Mesothelial cell of epicardium (in vitro differentiated cells): Measurements from ENCODE around the gene SKIDA1. TPM values are rescaled to one million over a fixed set of nuclear protein-coding genes. Genes with fewer than 3 reads are reported as not detected.

Experiments
- DNase-seq, 2 experiments: peaks; one replicate each; pipeline ENCODE4 v3.0.0; 2021; ENCODE audit warnings: low spot score in 2 of 2; ENCODE audit not compliant: unreplicated experiment in 2 of 2
- H3K27ac Mint-ChIP-seq: 2 replicates; pipeline ENCODE4 v1.8.0; 2021; ENCODE audit warnings: mixed read lengths
- H3K27me3 Mint-ChIP-seq: 2 replicates; pipeline ENCODE4 v1.8.0; 2021; ENCODE audit warnings: low read depth, mixed read lengths
- H3K36me3 Mint-ChIP-seq: 2 replicates; pipeline ENCODE4 v1.8.0; 2021; ENCODE audit warnings: mixed read lengths
- H3K4me1 Mint-ChIP-seq: 2 replicates; pipeline ENCODE4 v1.8.0; 2021; ENCODE audit warnings: mixed read lengths
- H3K4me3 Mint-ChIP-seq: 2 replicates; pipeline ENCODE4 v1.8.0; 2021; ENCODE audit warnings: mild to moderate bottlenecking, moderate library complexity, mixed read lengths
- H3K9me3 Mint-ChIP-seq: 2 replicates; pipeline ENCODE4 v1.8.0; 2021; ENCODE audit warnings: mixed read lengths
- total RNA-seq: library from RNA; stranded (reverse); gene quantifications from 3 replicates; pipeline ENCODE4 v1.2.1, GENCODE V29; 2021
- TF ChIP-seq, protein P1 (sequence below): fragments of 200-600 bp; sonication (generic); IDR thresholded peaks from one replicate; pipeline ENCODE4 v1.5.0; 2021; ENCODE audit warnings: antibody characterized with exemption; ENCODE audit not compliant: unreplicated experiment

Gene SKIDA1
- total RNA-seq, 1 donor from 2014 or later: 9.7 TPM

DNA sequence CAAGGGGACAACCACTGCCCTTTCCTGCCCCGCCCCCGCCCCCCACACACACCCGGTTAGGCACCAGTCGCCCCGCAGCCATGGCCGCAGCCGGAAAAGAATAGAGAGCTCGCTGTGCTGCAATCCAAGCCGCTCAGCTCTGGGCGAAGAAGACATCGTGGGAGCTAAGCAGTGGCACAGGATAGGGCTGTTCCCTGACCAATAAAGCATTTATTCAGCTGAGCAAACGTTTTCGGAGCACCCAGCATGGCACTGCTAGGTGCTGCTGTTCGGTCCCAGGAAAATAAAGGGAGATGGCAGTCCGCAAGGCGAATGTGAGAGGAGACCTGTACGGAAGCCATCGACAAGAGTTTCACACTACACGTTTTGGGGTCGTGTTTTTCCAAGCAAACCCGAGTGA lies 18.3 kb downstream of the SKIDA1 start:
- Mint-ChIP-seq H3K4me3 (no peak overlapping the region), H3K4me1 (peaks cover 54% of the 10 kb centered on the region), H3K27me3 (no peaks in the 10 kb centered on the region), H3K9me3 (no peaks in the 10 kb centered on the region), H3K36me3 (no peaks in the 10 kb centered on the region), H3K27ac (peak overlapping the region; percentile 84)
- TF ChIP-seq, protein P1, sequence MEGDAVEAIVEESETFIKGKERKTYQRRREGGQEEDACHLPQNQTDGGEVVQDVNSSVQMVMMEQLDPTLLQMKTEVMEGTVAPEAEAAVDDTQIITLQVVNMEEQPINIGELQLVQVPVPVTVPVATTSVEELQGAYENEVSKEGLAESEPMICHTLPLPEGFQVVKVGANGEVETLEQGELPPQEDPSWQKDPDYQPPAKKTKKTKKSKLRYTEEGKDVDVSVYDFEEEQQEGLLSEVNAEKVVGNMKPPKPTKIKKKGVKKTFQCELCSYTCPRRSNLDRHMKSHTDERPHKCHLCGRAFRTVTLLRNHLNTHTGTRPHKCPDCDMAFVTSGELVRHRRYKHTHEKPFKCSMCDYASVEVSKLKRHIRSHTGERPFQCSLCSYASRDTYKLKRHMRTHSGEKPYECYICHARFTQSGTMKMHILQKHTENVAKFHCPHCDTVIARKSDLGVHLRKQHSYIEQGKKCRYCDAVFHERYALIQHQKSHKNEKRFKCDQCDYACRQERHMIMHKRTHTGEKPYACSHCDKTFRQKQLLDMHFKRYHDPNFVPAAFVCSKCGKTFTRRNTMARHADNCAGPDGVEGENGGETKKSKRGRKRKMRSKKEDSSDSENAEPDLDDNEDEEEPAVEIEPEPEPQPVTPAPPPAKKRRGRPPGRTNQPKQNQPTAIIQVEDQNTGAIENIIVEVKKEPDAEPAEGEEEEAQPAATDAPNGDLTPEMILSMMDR: no peak
- no peak for DNase-seq

DNA sequence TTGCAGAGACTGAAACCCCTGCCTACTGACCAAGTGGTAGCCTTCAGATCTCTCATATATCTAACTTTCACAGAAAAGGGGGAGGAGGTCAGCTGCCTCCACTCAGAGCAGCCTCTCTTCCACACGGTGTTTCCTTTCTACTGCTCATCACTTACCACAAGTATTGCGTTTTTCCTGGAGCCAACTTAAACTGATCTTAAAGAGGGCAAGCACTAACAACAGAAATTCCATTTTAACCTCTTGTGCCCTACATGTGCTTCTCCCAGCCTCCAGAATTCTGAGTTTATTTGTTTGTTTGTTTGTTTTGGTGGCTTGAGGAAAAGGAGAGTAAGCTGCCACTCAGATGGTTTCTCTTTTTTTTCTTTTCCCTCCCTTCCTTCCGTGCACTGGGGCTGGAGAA lies 19.1 kb downstream of the SKIDA1 start:
- DNase-seq: no peak
- H3K27ac Mint-ChIP-seq: no peak overlapping the region
- H3K4me1 Mint-ChIP-seq: peaks cover 53% of the 10 kb centered on the region
- no peaks in the 10 kb centered on the region for H3K36me3 Mint-ChIP-seq
- no peaks in the 10 kb centered on the region for H3K9me3 Mint-ChIP-seq
- no peaks in the 10 kb centered on the region for H3K27me3 Mint-ChIP-seq
- TF ChIP-seq, protein P1: no peak
- no peak overlapping the region for H3K4me3 Mint-ChIP-seq

DNA sequence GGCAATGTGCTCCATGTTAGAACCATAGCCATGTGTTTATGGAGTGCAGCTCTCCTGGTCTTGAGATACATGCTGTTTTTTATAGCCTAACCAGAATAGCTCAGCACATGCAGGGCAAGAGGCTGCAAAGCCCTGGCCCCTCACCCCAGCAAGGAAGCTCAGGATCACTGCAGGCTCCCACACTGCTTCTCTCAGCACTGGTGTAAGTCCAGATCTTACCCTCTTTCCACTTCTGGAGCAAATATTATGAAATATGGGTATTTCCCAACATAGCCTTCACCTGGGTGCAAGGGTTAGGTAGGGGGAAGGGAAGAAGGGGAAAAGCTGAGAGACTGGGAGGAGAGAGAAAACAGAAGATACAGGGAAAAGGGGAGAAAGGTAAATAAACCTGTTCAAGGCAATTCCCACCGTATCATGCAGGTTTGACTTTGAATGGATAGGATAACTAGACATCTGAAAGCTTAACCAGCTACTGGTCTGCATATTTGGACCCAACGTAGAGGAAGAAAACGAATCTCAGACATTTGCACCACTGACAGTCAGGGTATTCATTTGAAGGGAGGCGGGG lies 19.7 kb downstream of the SKIDA1 start:
- peaks cover 54% of the 10 kb centered on the region for H3K4me1 Mint-ChIP-seq
- H3K36me3 Mint-ChIP-seq: no peaks in the 10 kb centered on the region
- H3K27me3 Mint-ChIP-seq: no peaks in the 10 kb centered on the region
- TF ChIP-seq, protein P1: no peak
- DNase-seq: no peak
- no peak overlapping the region for H3K4me3 Mint-ChIP-seq
- H3K9me3 Mint-ChIP-seq: no peaks in the 10 kb centered on the region
- H3K27ac Mint-ChIP-seq: peak overlapping the region; percentile 7

DNA sequence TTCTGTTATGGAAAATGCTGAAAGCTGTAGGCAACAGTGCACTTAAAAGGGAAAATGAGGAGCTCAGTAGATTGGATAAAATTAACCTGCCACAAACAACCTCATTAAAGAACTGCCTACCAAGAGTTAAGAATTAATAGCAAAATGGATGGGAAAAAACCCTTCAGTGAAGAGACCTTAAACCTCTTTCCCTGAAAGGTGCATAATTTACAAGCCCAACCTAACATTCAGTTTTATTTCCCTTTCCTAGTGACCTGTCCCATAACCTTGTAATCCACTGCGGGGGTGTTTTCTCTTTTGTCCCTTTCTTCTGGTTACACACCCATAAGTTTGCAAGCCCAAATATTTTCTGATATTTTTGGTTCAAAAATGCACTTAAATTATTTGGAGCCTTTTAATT lies 21.9 kb downstream of the SKIDA1 start:
- TF ChIP-seq, protein P1: no peak
- H3K27me3 Mint-ChIP-seq: no peaks in the 10 kb centered on the region
- H3K9me3 Mint-ChIP-seq: no peaks in the 10 kb centered on the region
- peaks cover 63% of the 10 kb centered on the region for H3K4me1 Mint-ChIP-seq
- no peak overlapping the region for H3K27ac Mint-ChIP-seq
- no peak for DNase-seq
- H3K36me3 Mint-ChIP-seq: no peaks in the 10 kb centered on the region
- no peak overlapping the region for H3K4me3 Mint-ChIP-seq

DNA sequence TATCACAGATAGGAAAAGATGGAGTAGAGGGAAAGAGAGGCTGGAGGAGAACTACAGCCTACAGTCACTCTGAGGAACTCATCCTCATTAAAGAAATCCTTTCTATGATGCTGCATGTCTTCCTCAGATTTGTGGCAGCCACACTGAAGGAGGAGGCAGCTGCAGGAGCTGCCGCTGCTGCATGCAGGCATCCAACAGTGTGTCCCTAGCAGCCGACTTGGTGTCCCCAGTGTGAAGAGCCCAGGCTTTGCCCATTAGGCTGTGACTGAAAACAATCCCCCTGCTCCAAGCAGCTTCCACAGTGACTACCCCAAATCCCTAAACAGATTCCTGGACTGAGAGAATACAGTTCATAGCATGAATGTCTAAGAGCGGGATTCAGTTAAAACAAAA lies 23.1 kb downstream of the SKIDA1 start:
- Mint-ChIP-seq H3K4me3 (no peak overlapping the region), H3K9me3 (no peaks in the 10 kb centered on the region), H3K4me1 (peaks cover 64% of the 10 kb centered on the region), H3K27ac (no peak overlapping the region), H3K27me3 (no peaks in the 10 kb centered on the region), H3K36me3 (no peaks in the 10 kb centered on the region)
- no peak for DNase-seq
- TF ChIP-seq, protein P1: no peak
